Measurements from ENCODE around the gene PTPRZ1. TPM values are rescaled to one million over a fixed set of nuclear protein-coding genes. Genes with fewer than 3 reads are reported as not detected.

Gene PTPRZ1
- total and polyA plus RNA-seq, 2 of the 4 experiments (the other 2 are of a cell fraction): not detected

DNA sequence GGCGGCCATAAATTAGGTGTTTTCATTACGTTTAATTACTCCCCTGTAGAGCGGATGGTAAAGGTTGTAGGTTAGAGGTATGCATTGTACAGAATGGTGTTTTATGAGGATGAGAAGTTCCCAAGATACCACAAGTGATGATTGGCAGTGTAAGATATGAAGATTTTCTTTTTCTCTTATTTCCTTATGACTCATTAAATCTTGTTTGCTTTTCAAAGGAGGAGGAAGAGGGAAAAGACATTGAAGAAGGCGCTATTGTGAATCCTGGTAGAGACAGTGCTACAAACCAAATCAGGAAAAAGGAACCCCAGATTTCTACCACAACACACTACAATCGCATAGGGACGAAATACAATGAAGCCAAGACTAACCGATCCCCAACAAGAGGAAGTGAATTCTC, 137.2 kb downstream of the PTPRZ1 start:
- Histone ChIP-seq H3K14ac (replicated peaks; ENCODE audit: low read depth, low read length) (no peak overlapping the region), H3K56ac (ENCODE audit: extremely low read depth, insufficient read depth, low read length) (no peak overlapping the region), H2BK120ac (ENCODE audit: low read depth, low read length) (no peak overlapping the region), H3K9me3 (ENCODE audit: control insufficient read depth, insufficient read depth, low read length) (no peaks in the 10 kb centered on the region), H4K91ac (ENCODE audit: insufficient read depth, low read depth, low read length) (no peak overlapping the region), H2BK20ac (ENCODE audit: low read depth, low read length) (no peak overlapping the region), H3K27ac (ENCODE audit: insufficient read depth, low read length) (no peak overlapping the region), H3K79me1 (ENCODE audit: low read depth in 1 of 2, low read length in 2 of 2) (no peaks in the 10 kb centered on the region), H2BK5ac (ENCODE audit: low read depth, low read length, poor library complexity, severe bottlenecking) (no peak overlapping the region), H3K4me2 (ENCODE audit: low read depth, low read length) (no peak overlapping the region), H2AFZ (replicated peaks; ENCODE audit: low read length, poor library complexity) (no peak overlapping the region), H4K8ac (ENCODE audit: low read depth in 2 of 2, low read length in 2 of 2) (no peak overlapping the region), H2BK15ac (ENCODE audit: low read depth, low read length) (no peak overlapping the region), H2AK5ac (ENCODE audit: low read depth, low read length) (no peak overlapping the region), H3K9ac (ENCODE audit: low read depth, low read length) (no peak overlapping the region), H3K36me3 (ENCODE audit: control insufficient read depth, insufficient read depth, low read length) (no peaks in the 10 kb centered on the region), H3K9me1 (ENCODE audit: insufficient read depth, low read length) (no peaks in the 10 kb centered on the region), H3K23ac (ENCODE audit: low read depth, low read length) (no peak overlapping the region), H4K20me1 (ENCODE audit: insufficient read depth, low read length) (no peaks in the 10 kb centered on the region), H3K18ac (ENCODE audit: low read depth, low read length) (no peak overlapping the region), H3K4me1 (ENCODE audit: control insufficient read depth, insufficient read depth, low read length) (no peaks in the 10 kb centered on the region), H3K27me3 (ENCODE audit: control insufficient read depth, insufficient read depth, low read length) (no peaks in the 10 kb centered on the region; the same call in 1 of the 2 replicates), H3K4ac (ENCODE audit: low read depth, low read length) (no peak overlapping the region), H2AK9ac (replicated peaks; ENCODE audit: low read depth, low read length, poor library complexity) (no peak overlapping the region), H3K4me3 (ENCODE audit: insufficient read depth, low read depth, low read length) (no peak overlapping the region), H4K5ac (ENCODE audit: low read depth, low read length) (no peak overlapping the region)
- TF ChIP-seq, protein P1, sequence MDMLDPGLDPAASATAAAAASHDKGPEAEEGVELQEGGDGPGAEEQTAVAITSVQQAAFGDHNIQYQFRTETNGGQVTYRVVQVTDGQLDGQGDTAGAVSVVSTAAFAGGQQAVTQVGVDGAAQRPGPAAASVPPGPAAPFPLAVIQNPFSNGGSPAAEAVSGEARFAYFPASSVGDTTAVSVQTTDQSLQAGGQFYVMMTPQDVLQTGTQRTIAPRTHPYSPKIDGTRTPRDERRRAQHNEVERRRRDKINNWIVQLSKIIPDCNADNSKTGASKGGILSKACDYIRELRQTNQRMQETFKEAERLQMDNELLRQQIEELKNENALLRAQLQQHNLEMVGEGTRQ (IDR thresholded peaks at IDR 0.05; ENCODE audit: low read depth, low read length): no peak
- TF ChIP-seq CHD1 (IDR thresholded peaks at IDR 0.05; ENCODE audit: low read depth, low read length) (no peak), FOS (IDR thresholded peaks at IDR 0.05; ENCODE audit: low read depth, low read length) (no peak), RFX5 (IDR thresholded peaks at IDR 0.05; ENCODE audit: low read depth, low read length) (no peak), MXI1 (IDR thresholded peaks at IDR 0.05; ENCODE audit: borderline replicate concordance, low read depth, low read length) (no peak), MAFK (IDR thresholded peaks at IDR 0.05; ENCODE audit: low read depth, low read length) (no peak), RCOR1 (IDR thresholded peaks at IDR 0.05; ENCODE audit: insufficient replicate concordance, low read length) (no peak), NFE2L2 (IDR thresholded peaks at IDR 0.05; ENCODE audit: low read depth, low read length) (no peak), BHLHE40 (IDR thresholded peaks at IDR 0.05; ENCODE audit: low read depth, low read length) (no peak), POLR2A (IDR thresholded peaks at IDR 0.05; ENCODE audit: low read depth, low read length) (no peak), SMC3 (IDR thresholded peaks at IDR 0.05; ENCODE audit: low read depth, low read length) (no peak), RAD21 (IDR thresholded peaks at IDR 0.05; ENCODE audit: low read length) (no peak), MAZ (IDR thresholded peaks at IDR 0.05; ENCODE audit: borderline replicate concordance, low read depth, low read length) (no peak), CEBPB (IDR thresholded peaks at IDR 0.05; ENCODE audit: low read depth, low read length) (no peak)
- TF ChIP-seq, protein P2, sequence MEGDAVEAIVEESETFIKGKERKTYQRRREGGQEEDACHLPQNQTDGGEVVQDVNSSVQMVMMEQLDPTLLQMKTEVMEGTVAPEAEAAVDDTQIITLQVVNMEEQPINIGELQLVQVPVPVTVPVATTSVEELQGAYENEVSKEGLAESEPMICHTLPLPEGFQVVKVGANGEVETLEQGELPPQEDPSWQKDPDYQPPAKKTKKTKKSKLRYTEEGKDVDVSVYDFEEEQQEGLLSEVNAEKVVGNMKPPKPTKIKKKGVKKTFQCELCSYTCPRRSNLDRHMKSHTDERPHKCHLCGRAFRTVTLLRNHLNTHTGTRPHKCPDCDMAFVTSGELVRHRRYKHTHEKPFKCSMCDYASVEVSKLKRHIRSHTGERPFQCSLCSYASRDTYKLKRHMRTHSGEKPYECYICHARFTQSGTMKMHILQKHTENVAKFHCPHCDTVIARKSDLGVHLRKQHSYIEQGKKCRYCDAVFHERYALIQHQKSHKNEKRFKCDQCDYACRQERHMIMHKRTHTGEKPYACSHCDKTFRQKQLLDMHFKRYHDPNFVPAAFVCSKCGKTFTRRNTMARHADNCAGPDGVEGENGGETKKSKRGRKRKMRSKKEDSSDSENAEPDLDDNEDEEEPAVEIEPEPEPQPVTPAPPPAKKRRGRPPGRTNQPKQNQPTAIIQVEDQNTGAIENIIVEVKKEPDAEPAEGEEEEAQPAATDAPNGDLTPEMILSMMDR (conservative IDR thresholded peaks at IDR 0.05; ENCODE audit: low read depth, low read length): no peak
- TF ChIP-seq, protein P3, sequence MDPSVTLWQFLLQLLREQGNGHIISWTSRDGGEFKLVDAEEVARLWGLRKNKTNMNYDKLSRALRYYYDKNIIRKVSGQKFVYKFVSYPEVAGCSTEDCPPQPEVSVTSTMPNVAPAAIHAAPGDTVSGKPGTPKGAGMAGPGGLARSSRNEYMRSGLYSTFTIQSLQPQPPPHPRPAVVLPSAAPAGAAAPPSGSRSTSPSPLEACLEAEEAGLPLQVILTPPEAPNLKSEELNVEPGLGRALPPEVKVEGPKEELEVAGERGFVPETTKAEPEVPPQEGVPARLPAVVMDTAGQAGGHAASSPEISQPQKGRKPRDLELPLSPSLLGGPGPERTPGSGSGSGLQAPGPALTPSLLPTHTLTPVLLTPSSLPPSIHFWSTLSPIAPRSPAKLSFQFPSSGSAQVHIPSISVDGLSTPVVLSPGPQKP (IDR thresholded peaks at IDR 0.05; ENCODE audit: borderline replicate concordance, low read depth, low read length): no peak
- intact Hi-C loops (cut with micrococcal nuclease): loop anchor here (5.0 kb wide), 1 partner anchor 1142 kb away; no protein-coding TSS in a partner anchor
- BruUV-seq (replicated peaks): no TSS peak
- DNase-seq (no peak), ATAC-seq (ENCODE audit: low read depth) (no peak)
- ChIA-PET POLR2A (ENCODE audit: unreplicated experiment) (no interaction called here), CTCF (no interaction called here)
- in situ Hi-C loops (cut with MboI; ENCODE audit: low sequenced_read_pairs): loop anchor here (10.0 kb wide), 1 partner anchor 525 kb away; no protein-coding TSS in a partner anchor
- WGBS, 2 experiments (ENCODE audit: extremely low coverage in 2 of 2, insufficient read length in 1 of 2): no CpG with 5 or more reads among the region's 7 CpGs
- dilution Hi-C loops (cut with HindIII; ENCODE audit: low sequenced_read_pairs, unreplicated experiment): no loop called here
